Hematopoietic multipotent progenitor cell (in vitro differentiated cells): ENCODE results near the gene FBXO11. TPM values are rescaled to one million over a fixed set of nuclear protein-coding genes. Genes with fewer than 3 reads are reported as not detected.
"Not testable (repeated sequence)": the region's sequence is repeated elsewhere in the genome, so short reads cannot be mapped to it uniquely, and the experiment has no call there.

ENCODE experiments used
- DNase-seq, 3 donors: peaks; one replicate each; pipeline ENCODE4 v3.0.0-alpha.2; 2011 to 2015; ENCODE audit warnings: low read depth in 2 of 3, low spot score in 2 of 3
- total RNA-seq: library from RNA; depleted of rRNA; stranded (reverse); fragments of >200 nt; gene quantifications from one replicate; pipeline ENCODE4 v1.2.3, GENCODE V29; 2012

FBXO11 gene
- total RNA-seq, 1 donor = 37.2 TPM

DNA sequence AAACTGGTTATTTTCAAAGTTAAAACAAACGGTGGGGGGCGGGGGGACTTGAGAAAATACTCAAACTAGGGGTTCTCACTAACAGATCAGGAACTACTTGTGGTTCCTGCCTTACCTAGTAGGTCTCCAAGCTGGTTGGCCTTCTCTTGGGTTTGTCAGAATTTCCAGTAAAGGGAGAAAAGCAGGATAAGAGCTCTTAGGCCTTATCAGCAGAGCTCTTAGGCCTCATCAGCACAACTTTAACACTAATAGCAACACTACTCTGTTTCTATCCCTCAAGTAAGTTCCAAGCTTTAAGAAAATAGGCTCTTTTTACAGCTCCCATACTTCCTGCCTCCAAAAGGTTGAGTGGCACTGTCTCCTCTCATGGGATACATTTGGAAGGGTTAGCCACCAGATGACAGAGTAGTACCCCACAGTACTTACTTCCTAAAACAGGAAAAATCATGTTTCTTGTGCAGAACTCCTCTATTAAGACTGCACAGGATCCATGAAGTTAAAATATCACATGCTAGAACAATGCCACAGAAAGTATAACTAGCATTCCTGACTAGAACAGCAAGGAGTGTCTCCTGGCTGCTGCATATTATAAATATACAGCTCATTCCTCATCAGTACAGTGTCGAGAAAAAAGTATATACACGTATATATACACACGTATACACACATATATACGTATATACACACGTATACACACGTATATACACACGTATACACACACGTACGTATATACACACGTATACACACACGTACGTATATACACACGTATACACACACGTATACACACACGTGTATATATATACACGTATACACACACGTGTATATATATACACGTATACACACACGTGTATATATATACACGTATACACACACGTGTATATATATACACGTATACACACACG, 6.1 kb downstream of the FBXO11 start:
- DNase-seq = no peak

DNA sequence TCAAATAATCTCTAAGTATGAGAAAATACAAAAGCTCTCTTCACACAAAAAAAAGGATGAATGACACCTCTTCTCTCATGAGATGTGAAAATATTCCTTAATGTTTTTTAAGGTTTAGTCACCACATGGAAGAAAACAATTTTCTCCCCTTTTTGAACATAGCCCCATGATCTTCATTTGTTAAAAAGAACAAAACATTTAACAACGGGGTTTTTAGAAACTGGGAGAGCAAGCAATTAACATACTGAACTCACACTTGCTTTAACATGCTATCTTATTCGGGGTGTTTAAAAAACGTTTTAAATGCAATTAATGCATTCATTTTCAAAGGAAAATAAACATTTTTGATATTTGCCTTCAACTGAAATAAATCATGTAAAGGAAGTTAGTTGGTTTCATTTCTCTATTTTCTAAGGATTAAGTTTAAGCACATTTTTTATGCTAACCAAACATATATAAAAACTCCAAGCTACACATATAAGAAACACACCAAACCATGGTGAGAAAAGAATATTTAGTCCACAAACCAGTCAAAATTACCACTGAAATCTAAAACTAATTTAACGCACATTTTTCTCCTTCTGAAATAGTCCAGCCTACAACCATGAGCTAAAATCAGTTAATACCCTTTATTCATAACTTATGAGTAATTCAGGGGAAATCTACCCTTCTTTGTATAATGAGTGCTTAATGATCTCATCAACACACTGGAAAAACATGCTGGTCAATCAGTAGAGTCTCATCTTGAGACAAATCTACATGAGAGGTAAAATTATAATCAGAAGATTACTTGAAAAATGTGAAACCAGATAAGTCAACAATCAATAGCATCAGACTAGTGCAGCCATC, 8.2 kb downstream of the FBXO11 start:
- no peak for DNase-seq

DNA sequence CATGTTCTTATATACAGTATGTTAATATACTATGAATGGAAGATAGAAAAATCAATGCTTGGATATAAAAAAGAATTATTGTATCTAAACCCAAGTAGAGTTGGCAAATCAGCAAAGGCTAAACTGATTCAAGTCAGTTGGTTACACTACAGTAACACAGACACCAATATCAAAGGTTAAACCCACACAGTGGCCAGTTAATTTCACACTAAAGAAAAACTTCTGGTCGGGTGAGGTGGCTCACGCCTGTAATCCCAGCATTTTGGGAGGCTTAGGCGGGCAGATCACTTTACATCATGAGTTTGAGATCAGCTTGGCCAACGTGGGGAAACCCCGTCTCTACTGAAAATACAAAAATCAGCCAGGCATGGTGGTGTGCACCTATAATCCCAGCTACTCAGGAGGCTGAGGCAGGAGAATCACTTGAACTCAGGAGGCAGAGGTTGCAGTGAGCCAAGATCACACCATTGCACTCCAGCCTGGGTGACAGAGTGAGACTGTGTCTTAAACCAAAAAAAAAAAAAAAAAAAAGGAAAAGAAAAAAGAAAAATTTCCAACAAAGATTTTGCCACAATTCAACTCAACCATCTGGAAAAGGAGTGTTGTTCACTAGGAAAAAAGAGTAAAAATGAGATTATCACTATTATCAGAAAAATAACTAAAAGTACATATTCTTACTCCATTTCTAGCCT, 9.0 kb downstream of the FBXO11 start:
- DNase-seq = not testable (repeated sequence)

DNA sequence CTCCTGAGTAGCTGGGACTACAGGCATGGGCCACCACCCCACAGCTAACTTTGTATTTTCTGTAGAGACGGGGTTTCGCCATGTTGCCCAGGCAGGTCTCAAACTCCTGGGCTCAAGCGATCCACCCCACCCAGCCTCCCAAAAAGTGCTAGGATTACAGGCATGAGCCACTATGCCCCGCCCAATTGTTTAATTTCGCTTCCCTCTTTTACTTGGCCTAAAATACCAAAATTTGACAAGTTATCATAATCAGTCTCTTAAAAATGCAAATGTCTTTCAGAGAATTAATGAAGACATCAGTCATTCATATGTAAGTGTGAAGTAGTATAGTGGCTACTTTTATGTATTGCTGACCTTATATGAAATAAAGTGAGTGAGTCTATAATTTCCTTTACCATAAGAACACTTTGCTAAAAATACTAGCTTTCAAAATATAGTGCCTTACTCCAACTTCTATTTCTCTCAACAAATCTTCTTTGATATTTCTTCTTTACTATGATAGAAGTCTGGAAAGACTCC, 9.8 kb downstream of the FBXO11 start:
- no peak for DNase-seq

DNA sequence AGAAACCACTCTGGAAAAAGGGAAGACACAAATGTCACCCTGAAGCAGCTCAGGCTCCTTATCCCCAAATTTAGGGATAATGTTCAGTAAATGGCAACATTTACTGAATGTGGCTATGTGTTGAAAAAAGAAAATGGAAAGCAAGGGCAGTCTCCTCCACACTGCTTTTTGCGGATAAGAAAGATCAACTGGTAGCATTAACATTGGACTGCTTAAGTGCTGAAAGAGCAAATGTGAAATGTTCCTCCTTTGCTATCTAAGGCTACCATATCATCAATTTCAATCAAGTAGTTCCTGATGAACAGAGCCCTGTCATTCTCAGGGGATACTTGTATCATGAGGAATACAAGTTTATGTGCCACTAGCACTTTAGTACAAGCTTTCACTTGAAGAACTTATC, 12.5 kb downstream of the FBXO11 start:
- no peak for DNase-seq

DNA sequence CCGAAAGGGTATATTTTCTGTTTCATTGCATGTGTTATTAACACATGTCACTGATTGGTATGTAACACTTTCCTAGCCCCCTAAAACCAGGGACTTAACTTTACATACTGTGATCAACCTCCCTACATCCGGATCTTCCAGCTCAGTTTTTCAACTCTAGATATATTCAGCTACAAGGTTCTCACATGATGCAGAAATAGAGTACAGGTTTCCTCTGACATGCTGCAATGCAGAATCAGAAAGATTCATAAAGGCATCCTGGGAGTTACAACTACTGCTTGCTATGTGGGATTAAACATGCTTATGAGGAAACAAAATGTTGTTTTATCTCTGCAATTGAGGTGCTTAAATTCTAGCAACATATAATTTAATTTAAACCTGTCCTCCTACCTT, 14.0 kb downstream of the FBXO11 start:
- DNase-seq = no peak

DNA sequence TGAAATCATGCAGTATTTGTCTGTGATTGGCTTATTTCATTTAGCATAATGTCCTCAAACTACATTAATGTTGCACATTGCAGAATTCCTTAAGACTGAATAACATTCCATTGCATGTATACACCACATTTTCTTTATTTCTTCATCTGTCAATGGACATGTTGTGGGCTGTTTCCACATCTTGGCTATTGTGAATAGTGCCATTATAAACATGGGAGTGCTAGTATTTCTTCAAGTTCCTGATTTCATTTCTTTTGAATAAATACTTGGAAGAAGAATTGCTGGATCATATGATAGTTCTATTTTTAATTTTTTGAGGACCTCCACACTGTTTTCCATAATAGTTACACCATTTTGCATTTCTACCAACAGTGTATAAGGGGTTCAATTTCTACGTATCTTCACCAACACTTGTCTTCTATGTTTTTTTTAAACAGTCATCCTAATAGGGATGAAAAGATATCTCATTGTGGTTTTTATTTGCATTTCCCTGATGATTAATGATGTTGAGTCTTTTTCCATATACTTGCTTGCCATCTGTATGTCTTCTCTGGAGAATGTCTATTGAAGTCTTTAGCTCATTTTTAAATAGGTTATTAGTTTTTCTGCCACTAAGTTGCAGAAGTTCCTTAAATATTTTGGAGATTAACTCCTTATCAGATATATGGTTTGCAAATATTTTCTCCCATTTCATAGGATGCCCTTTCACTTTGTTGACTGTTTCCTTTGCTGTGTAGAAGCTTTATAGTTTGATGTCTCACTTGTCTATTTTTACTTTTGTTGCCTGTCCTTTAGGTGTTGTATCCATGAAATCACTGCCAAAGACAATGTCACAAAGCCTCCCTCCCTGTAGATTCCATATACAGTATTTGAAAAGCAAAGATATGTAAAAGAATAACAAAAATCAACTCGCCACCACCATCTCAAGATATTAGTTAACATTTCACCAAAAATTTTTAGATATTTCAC, 14.6 kb downstream of the FBXO11 start:
- no peak for DNase-seq

DNA sequence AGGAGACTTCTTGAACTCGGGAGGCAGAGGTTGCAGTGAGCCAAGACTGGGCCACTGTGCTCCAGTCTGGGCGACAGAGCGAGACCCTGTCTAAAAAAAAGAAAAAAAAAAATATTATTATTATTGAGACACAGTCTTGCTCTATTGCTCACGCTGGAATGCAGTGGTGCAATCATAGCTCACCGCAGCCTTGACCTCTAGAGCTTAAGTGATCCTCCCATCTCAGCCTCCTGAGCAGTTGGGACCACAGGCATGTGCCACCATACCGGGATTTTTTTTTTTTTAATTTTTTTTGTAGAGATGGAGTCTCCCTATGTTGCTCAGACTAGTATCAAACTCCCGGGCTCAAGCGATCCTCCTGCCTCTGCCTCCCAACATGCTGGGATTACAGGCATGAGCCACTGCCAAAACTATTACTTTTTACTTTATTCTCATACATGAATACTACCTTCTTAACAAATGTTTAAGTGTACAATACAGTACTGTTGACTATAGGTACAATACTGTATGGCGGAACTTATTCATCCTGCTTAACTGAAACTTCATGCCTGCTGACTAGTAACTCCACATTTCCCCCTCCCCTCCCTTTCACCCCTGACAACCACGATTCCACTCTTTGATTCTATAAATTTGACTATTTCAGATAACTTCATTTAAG, 15.5 kb downstream of the FBXO11 start:
- no peak for DNase-seq

DNA sequence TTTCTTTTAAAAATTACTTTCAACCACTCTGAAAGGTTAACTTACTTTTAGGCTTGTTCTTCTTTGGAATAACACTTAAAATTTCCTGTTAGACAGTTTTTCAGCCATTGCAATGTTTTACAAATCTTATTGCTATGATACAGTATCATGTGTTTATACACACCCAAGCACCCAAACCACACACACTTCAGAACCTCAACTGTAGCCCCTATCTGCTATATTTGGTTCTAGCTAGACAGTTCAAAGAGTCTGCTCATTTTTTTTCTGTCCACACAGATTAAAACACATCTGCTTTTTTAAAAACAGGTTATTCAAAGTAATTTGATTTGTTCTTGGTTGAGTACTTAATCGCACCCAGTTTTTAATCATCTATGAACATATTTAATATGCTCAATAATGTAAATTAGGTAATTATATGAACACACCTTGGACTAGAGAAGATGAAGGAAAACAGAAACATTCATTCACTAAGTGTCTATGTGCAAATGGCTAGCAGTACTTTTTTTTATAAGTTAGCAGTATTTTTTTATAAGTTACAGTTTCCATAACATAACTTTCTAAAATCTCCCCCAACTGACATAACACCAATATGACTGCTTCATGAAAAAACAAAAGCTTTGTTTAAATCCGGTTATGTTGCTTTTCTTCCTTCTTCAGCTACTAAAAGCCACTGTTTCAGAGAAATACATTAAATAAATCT, 17.6 kb downstream of the FBXO11 start:
- peak in 2 of 3 donors; percentile 44 to 75 for DNase-seq

DNA sequence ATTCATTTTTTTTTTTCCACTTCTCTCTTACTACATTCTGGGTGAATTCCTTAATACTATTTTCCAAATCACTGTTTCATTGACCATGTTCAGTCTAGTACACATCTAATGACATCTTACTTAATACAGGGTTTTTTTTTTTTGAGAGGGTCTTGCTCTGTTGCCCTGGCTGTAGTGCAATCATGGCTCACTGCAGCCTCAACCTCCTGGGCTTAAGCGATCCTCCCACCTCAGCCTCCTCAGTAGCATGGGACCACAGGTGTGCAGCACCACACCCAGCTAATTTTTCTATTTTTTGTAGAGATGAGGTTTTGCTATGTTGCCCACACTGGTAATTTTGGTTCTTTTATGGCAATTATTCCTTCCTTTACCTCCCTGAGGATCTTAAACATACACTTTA, 29.4 kb downstream of the FBXO11 start:
- no peak for DNase-seq

DNA sequence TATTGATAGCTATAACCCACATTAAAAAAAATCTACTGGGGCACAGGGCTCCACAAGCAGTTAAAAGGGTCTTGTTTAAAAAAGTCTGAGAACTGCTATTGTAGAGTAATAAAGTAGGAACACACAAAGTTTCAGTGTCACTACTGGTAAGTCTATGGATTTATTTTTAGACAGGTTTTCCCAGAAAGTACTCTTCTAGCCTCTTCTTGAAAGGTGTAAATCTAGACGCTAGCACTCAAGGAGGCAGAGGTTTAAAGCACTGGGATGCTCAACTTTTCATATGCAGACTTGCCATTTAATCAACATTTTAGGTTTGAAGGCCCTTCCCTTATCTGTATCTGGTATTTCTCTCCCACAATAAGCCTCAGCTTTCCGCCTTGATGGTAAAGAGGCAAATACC, 33.4 kb downstream of the FBXO11 start:
- DNase-seq = no peak

DNA sequence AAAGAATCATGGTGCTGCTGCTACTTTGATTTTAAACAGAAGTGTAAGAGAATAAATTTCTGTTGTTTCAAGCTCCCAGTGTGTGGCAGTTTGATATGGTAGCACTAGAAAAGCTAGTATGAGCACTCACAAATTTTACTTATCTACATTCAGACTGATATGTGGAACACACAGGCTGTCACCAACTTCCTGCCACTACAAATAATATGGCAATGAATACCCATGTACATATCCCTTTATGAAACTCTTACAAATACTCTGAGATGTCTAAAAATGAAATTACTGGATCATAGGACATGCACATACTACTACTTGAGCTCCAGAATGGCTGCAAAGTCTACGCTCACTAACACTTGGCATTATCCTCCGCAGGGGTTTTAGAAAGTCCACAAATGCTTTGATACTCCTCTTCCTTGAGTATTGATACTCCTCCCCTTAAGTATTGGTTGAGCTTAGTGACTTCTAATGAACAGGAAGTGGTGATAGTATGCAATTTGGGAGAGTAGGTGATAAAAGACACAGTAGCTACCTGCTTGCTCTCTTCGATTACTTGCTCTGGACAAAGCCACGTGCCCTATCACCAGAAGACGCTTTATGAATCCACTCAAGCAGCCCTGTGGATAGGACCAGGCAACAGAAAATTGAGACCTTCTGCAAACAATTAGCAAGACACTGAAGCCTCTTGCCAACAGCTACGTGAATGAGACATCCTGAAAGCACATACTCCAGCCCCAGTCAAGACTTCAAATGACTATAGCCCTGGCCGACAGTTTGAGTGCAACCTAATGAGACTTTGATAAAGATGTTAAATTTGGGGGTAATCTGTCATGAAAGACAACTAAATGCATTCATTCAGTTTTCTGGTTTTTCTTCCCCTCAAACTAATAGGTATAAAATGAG, 35.4 kb downstream of the FBXO11 start:
- no peak for DNase-seq

DNA sequence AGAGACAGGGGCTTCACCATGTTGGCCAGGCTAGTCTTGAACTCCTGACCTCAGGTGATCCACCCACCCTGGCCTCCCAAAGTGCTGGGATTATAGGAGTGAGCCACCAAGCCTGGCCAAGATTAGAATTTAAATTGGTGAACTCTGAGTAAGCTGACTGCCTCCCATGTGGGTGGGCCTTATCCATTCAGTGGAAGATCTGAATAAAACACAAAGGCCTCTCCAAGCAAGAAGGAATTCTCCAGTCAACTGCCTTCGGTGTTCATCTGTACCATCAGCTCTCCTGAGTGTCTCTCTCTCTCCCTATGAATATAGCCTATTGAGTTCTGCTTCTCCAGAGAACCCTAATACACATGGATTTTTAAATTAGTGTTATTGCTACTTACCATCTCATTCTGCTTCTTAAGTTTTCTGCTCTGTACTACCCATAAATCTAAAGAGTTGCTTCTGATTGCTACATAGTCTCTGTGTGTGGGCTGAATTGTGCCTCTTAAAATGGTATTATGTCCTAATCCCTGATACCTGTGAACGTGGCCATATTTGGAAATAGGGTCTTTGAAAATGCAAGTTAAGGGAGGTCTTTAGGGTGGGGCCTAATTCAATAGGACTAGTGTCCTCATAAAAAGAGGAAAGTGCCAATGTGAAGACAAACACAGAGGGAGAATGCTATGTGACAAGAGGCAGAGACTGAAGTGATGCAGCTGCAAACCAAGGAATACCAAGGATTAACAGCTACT, 36.3 kb downstream of the FBXO11 start:
- no peak for DNase-seq

DNA sequence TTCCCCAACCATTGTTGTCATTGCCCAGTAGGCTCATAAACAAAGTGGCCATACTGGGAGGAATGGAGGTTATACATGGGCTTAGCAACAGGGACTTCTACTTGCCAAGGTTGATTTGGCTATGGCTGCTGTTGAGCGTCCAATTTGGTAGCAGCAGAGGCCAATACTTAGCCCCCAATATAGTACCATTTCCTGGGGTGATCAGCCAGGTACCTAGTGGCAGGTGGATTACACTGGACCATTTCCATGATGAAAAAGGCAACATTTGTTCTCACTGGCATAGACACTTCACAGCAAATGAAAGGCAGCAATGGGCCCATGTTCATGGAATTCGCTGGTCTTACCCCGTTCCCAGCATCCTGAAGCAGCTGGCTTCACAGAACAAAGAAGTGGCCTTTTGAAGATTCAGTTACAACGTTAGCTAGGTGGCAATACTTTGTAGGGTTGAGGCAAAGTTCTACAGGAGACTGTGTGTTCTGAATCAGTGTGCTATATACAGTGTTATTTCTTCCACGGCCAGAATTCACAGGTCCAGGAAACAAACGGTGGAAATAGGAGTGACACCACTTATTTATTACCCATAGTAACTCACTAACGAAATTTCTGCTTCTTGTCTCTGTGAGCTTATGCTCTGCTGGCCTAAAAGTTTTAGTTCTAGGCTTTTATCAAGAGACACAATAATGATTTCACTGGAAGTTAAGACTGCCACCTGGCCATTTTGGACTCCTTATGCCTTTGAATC, 37.5 kb downstream of the FBXO11 start:
- peak in 1 of 3 donors; percentile 16 for DNase-seq

DNA sequence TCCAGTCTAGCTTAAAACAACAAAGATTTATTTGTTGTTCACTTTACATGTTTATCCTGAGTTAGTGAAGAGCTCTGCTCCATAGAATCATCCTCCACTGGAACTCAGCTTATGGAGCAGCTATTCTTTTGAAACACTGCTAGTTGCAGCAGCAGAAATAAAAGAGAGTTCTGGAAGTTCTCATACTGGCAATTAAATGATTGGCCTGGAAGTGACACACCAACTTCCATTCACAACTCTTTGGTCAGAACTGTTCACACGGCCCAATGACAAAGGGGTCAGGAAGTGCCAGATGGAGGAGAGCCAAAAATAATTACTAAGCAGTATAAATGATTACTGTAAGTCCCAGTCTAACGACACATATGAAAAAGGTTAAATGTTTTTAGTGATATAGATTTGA, 39.1 kb downstream of the FBXO11 start:
- peak in 2 of 3 donors; percentile 54 to 72 for DNase-seq

DNA sequence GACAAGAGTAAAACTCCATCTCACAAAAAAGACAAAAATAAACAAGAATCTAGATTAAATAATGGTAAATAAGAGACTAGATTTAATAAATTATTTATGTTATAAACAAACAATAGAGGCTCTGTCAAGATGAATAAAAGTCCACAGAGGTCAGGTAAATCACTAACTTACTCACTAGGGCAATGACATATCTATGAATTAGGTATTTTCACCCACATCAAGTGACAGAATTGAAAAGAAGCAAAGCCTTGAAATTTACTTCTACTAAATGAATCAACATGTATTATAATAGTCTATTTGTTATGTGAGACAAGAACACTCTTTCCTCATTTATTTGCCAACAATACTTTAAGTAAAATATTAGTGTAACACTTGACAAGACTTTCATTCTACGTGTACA, 41.7 kb downstream of the FBXO11 start:
- no peak for DNase-seq
